Caco-2 (cell line): ENCODE results near the gene TGM6. TPM values are rescaled to one million over a fixed set of nuclear protein-coding genes. Genes with fewer than 3 reads are reported as not detected.

Experiments
- Bru-seq: library from RNA; stranded (reverse); fragments of 400-500 nt; gene quantifications from one replicate; lab custom pipeline; 2021; lab: Mats Ljungman, UMichigan
- BruChase-seq, 2 experiments: library from RNA; stranded (reverse); fragments of 400-500 nt; gene quantifications; one replicate each; lab custom pipeline; 2021; lab: Mats Ljungman, UMichigan
- BruUV-seq: library from RNA; stranded (reverse); fragments of 400-500 nt; replicated peaks from 2 replicates; lab custom pipeline; 2021; lab: Mats Ljungman, UMichigan
- CTCF ChIA-PET: fragments of 300-600 bp; sonication (Branson Sonifier 250); formaldehyde crosslinking; loops from one replicate; lab custom pipeline; 2022; ENCODE audit warnings: antibody characterized with exemption; lab: Charles Lee
- POLR2A ChIA-PET: fragments of 300-600 bp; sonication (Branson Sonifier 250); formaldehyde crosslinking; loops from one replicate; lab custom pipeline; 2022; ENCODE audit warnings: antibody characterized with exemption; lab: Charles Lee
- DNase-seq, 2 experiments: peaks; one replicate each; pipeline versions ENCODE4 v3.0.0 to v3.0.0-alpha.2; 2020 to 2022
- H3K27me3 ChIP-seq: replicated peaks from 2 replicates; pipeline ENCODE4 v1.6.0; 2011; ENCODE audit warnings: low read length; ENCODE audit not compliant: control insufficient read depth, insufficient read depth
- H3K36me3 ChIP-seq: 2 replicates; pipeline ENCODE4 v1.5.1; 2011; ENCODE audit warnings: low read length; ENCODE audit not compliant: control insufficient read depth, insufficient read depth
- H3K4me1 ChIP-seq: fragments of 250-450 bp; sonication (Bioruptor Pico); 2 replicates; pipeline ENCODE4 v1.5.1; 2020; ENCODE audit warnings: mild to moderate bottlenecking
- H3K4me3 ChIP-seq: 2 replicates; pipeline ENCODE4 v1.5.1; 2011; ENCODE audit warnings: low read depth, mild to moderate bottlenecking, control low read depth, low read length
- H3K9me3 ChIP-seq: fragments of 250-450 bp; sonication (Bioruptor Pico); 2 replicates; pipeline ENCODE4 v1.5.1; 2020; ENCODE audit warnings: mild to moderate bottlenecking, moderate library complexity
- H3K27ac Mint-ChIP-seq: one replicate; pipeline ENCODE4 v1.8.0; 2022; ENCODE audit warnings: mixed read lengths; ENCODE audit not compliant: unreplicated experiment
- H3K27me3 Mint-ChIP-seq: one replicate; pipeline ENCODE4 v1.8.0; 2022; ENCODE audit warnings: mixed read lengths; ENCODE audit not compliant: insufficient read depth, unreplicated experiment
- H3K36me3 Mint-ChIP-seq: one replicate; pipeline ENCODE4 v1.8.0; 2022; ENCODE audit warnings: mild to moderate bottlenecking, mixed read lengths; ENCODE audit not compliant: insufficient read depth, unreplicated experiment
- H3K4me1 Mint-ChIP-seq: one replicate; pipeline ENCODE4 v1.8.0; 2022; ENCODE audit warnings: low read depth, mixed read lengths; ENCODE audit not compliant: unreplicated experiment
- H3K4me3 Mint-ChIP-seq: one replicate; pipeline ENCODE4 v1.8.0; 2022; ENCODE audit warnings: mild to moderate bottlenecking, moderate library complexity, mixed read lengths; ENCODE audit not compliant: unreplicated experiment
- H3K9me3 Mint-ChIP-seq: one replicate; pipeline ENCODE4 v1.8.0; 2022; ENCODE audit warnings: mixed read lengths; ENCODE audit not compliant: unreplicated experiment
- intact Hi-C: fragments of 100-400 bp; cut with micrococcal nuclease; formaldehyde crosslinking; loops from one replicate; pipeline ENCODE4 v1.10.0; 2022; ENCODE audit not compliant: unreplicated experiment
- long read RNA-seq: library from polyadenylated mRNA; stranded (forward); transcript quantifications from one replicate; pipeline ENCODE4 v2.0.0, GENCODE V29; 2022
- total RNA-seq: library from RNA; stranded (reverse); gene quantifications from 2 replicates; pipeline ENCODE4 v1.2.3, GENCODE V29; 2022
- TF ChIP-seq, protein P1 (sequence below), 2 experiments: fragments of 200-600 bp in 1 of 2; IDR thresholded peaks; 1 replicate in 1 of 2; 2 replicates in 1 of 2; pipeline versions ENCODE4 v1.5.1 to v1.8.0; 2011 to 2022; ENCODE audit warnings: antibody characterized with exemption in 1 of 2, control low read depth in 1 of 2, inconsistent platforms in 1 of 2, low read depth in 1 of 2, low read length in 1 of 2, mild to moderate bottlenecking in 1 of 2, moderate library complexity in 1 of 2; ENCODE audit not compliant: insufficient read depth in 1 of 2, severe bottlenecking in 1 of 2, unreplicated experiment in 1 of 2

The TGM6 gene
- total RNA-seq = not detected in 2 replicates
- Bru-seq, nascent RNA = not detected
- BruChase-seq, experiment 1, labeled RNA remaining after a 2-hour chase = percentile 3 among the genes with signal in this experiment
- BruChase-seq, experiment 2, labeled RNA remaining after a 6-hour chase = not detected
- long read RNA-seq = 0 reads

- Mint-ChIP-seq H3K4me3 (no peak within 1 kb of the TSS), H3K27ac (no peak within 1 kb of the TSS), H3K9me3 (no peaks in the 10 kb centered on the region), H3K27me3 (peaks cover 3% of the 10 kb centered on the region), H3K4me1 (no peaks in the 10 kb centered on the region), H3K36me3 (peaks cover 5% of the 10 kb centered on the region)
- BruUV-seq = no TSS peak
- Histone ChIP-seq H3K27me3 (no peaks in the 10 kb centered on the region), H3K4me1 (no peaks in the 10 kb centered on the region), H3K36me3 (no peaks in the 10 kb centered on the region), H3K4me3 (no peak within 1 kb of the TSS), H3K9me3 (no peaks in the 10 kb centered on the region)
- intact Hi-C loops = no loop called here
- TF ChIP-seq, protein P1, sequence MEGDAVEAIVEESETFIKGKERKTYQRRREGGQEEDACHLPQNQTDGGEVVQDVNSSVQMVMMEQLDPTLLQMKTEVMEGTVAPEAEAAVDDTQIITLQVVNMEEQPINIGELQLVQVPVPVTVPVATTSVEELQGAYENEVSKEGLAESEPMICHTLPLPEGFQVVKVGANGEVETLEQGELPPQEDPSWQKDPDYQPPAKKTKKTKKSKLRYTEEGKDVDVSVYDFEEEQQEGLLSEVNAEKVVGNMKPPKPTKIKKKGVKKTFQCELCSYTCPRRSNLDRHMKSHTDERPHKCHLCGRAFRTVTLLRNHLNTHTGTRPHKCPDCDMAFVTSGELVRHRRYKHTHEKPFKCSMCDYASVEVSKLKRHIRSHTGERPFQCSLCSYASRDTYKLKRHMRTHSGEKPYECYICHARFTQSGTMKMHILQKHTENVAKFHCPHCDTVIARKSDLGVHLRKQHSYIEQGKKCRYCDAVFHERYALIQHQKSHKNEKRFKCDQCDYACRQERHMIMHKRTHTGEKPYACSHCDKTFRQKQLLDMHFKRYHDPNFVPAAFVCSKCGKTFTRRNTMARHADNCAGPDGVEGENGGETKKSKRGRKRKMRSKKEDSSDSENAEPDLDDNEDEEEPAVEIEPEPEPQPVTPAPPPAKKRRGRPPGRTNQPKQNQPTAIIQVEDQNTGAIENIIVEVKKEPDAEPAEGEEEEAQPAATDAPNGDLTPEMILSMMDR (IDR thresholded peaks at IDR 0.05; ENCODE audit: insufficient read depth in 1 of 2, low read depth in 1 of 2, low read length in 1 of 2, severe bottlenecking in 1 of 2, unreplicated experiment in 1 of 2) = no peak
- ChIA-PET POLR2A (no interaction called here), CTCF (no interaction called here)
- DNase-seq = no peak
Observed at GRCh38 chr20:2380601-2381000, at the start of gene TGM6. Gene TGM6, plus strand, starts transcription at chr20:2380901. Its CDS starts 68 bp downstream, at chr20:2380969.

GRCh38 chr20:2331106-2331505 lies 49.6 kb upstream of the TGM6 start:
- CTCF ChIA-PET = no interaction called here
- H3K9me3 ChIP-seq = no peaks in the 10 kb centered on the region
- Mint-ChIP-seq H3K36me3 (no peaks in the 10 kb centered on the region), H3K9me3 (no peaks in the 10 kb centered on the region), H3K27ac (no peak overlapping the region), H3K27me3 (peaks cover 6% of the 10 kb centered on the region), H3K4me1 (no peaks in the 10 kb centered on the region), H3K4me3 (no peak overlapping the region)
- POLR2A ChIA-PET = no interaction called here
- intact Hi-C loops = no loop called here
- BruUV-seq = no TSS peak
- no peaks in the 10 kb centered on the region for H3K27me3 ChIP-seq
- no peak for DNase-seq
- H3K4me3 ChIP-seq = no peak overlapping the region
- TF ChIP-seq, protein P1 (IDR thresholded peaks at IDR 0.05; ENCODE audit: insufficient read depth in 1 of 2, low read depth in 1 of 2, low read length in 1 of 2, severe bottlenecking in 1 of 2, unreplicated experiment in 1 of 2) = no peak
- no peaks in the 10 kb centered on the region for H3K36me3 ChIP-seq
- H3K4me1 ChIP-seq = no peaks in the 10 kb centered on the region

DNA sequence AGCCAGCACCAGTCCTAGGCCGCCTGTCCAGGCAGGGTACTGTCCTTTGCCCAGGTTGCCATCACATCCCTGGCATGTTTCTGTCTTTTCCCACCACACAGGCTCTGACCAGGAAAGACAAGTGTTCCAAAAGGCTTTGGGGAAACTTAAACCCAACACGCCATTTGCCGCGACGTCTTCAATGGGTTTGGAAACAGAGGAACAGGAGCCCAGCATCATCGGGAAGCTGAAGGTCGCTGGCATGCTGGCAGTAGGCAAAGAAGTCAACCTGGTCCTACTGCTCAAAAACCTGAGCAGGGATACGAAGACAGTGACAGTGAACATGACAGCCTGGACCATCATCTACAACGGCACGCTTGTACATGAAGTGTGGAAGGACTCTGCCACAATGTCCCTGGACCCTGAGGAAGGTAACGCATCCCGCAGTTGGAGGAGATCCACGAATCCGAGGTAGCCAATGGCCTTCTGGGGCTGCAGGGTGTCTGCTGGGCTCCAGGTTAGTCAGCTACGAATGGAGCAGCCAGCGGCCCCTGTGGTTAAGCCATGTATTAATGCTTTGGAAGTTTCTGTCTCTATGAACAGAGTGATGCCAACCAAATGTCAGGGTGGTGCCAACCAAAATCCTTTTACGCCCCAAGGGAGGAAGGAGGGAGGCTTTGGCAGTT lies 48.7 kb upstream of the TGM6 start:
- H3K9me3 ChIP-seq = no peaks in the 10 kb centered on the region
- H3K4me1 ChIP-seq = no peaks in the 10 kb centered on the region
- TF ChIP-seq, protein P1 (IDR thresholded peaks at IDR 0.05; ENCODE audit: insufficient read depth in 1 of 2, low read depth in 1 of 2, low read length in 1 of 2, severe bottlenecking in 1 of 2, unreplicated experiment in 1 of 2) = no peak
- Mint-ChIP-seq H3K36me3 (no peaks in the 10 kb centered on the region), H3K27me3 (peaks cover 6% of the 10 kb centered on the region), H3K27ac (no peak overlapping the region), H3K4me3 (no peak overlapping the region), H3K9me3 (no peaks in the 10 kb centered on the region), H3K4me1 (no peaks in the 10 kb centered on the region)
- no TSS peak for BruUV-seq
- intact Hi-C loops = no loop called here
- ChIA-PET POLR2A (no interaction called here), CTCF (no interaction called here)
- no peak overlapping the region for H3K4me3 ChIP-seq
- no peak for DNase-seq
- no peaks in the 10 kb centered on the region for H3K36me3 ChIP-seq
- H3K27me3 ChIP-seq = no peaks in the 10 kb centered on the region
